GM19372 (cell line): ENCODE data around the gene CERT1.

Experiments
- ATAC-seq: cut with Tn5 transposase; IDR thresholded peaks from one replicate; pipeline ENCODE4 v1.9.1; 2021; ENCODE audit warnings: mild to moderate bottlenecking, low read depth, moderate library complexity; ENCODE audit not compliant: unreplicated experiment

CERT1 gene

GRCh38 chr5:75433814-75434506, 77.5 kb downstream of the CERT1 start:
- no peak for ATAC-seq

GRCh38 chr5:75414241-75414640, 97.2 kb downstream of the CERT1 start:
- no peak for ATAC-seq

- ATAC-seq, result no peak
Measured at GRCh38 chr5:75412111-75412990, 99.1 kb downstream of the CERT1 start.

- ATAC-seq, result no peak
Measured at GRCh38 chr5:75405296-75405695, 106.1 kb downstream of the CERT1 start.

- ATAC-seq, result no peak
Measured at GRCh38 chr5:75395277-75395676, 116.2 kb downstream of the CERT1 start.

- no peak for ATAC-seq
Measured at GRCh38 chr5:75389430-75389829, 122.0 kb downstream of the CERT1 start.

GRCh38 chr5:75387806-75388205, 123.6 kb downstream of the CERT1 start:
- ATAC-seq, result no peak

- no peak for ATAC-seq
Measured at GRCh38 chr5:75384218-75384617, 127.2 kb downstream of the CERT1 start.

GRCh38 chr5:75381456-75381855, 130.0 kb downstream of the CERT1 start:
- ATAC-seq, result no peak

- ATAC-seq, result no peak
Measured at GRCh38 chr5:75380099-75380498, 131.3 kb downstream of the CERT1 start.

GRCh38 chr5:75375414-75375813, 136.0 kb downstream of the CERT1 start:
- no peak for ATAC-seq

GRCh38 chr5:75374394-75374814, 137.0 kb downstream of the CERT1 start:
- no peak for ATAC-seq

GRCh38 chr5:75373862-75374261, 137.6 kb downstream of the CERT1 start:
- ATAC-seq, result no peak

- ATAC-seq, result no peak
Measured at GRCh38 chr5:75368391-75368790, 143.0 kb downstream of the CERT1 start.

GRCh38 chr5:75367401-75367800, 144.0 kb downstream of the CERT1 start:
- no peak for ATAC-seq

- peak; percentile 61 for ATAC-seq
Measured at GRCh38 chr5:75366787-75367186, 144.6 kb downstream of the CERT1 start.

GRCh38 chr5:75365740-75366139, 145.7 kb downstream of the CERT1 start:
- ATAC-seq, result no peak

GRCh38 chr5:75364571-75365280, 146.7 kb downstream of the CERT1 start:
- ATAC-seq, result no peak

- no peak for ATAC-seq
Measured at GRCh38 chr5:75363726-75364495, 147.5 kb downstream of the CERT1 start.

- ATAC-seq, result no peak
Measured at GRCh38 chr5:75363111-75363510, 148.3 kb downstream of the CERT1 start.
